ENCODE data around the gene SLCO2B1.

The SLCO2B1 gene

DNA sequence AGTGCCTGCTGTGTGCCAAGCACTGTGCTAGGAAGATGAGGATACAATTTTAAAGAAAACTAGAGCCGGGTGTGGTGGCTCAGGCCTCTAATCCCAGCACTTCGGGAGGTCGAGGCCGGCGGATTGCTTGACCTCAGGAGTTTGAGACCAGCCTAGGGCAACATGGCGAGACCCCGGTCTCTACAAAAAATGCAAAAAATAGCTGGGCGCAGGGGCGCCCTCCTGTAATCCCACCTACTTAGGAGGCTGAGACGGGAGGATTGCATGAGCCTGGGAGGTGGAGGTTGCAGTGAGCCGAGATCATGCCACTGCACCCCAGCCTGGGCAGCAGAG is 98.0 kb downstream of the SLCO2B1 start:
- DNase-seq (ENCODE audit: low read depth): no peak

DNA sequence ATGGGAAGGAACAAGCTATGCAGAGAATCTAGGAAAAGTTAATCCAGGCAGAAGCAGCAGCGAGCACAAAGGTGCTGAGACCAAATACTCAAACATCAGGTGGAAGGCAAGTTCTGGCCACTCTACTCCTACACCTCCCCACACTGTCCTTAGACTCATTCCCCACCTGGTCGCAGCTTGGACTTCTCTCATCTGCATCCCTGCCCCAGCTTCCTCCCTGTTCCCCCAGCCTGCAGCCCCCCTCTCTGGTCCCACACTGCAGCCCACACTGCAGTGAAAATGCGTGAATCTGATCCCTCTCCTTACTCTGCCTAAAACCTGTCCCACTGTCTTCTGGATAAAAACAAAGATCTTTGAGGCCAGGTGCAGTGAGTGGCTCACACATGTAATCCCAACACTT is 98.8 kb downstream of the SLCO2B1 start:
- DNase-seq (ENCODE audit: low read depth): no peak

DNA sequence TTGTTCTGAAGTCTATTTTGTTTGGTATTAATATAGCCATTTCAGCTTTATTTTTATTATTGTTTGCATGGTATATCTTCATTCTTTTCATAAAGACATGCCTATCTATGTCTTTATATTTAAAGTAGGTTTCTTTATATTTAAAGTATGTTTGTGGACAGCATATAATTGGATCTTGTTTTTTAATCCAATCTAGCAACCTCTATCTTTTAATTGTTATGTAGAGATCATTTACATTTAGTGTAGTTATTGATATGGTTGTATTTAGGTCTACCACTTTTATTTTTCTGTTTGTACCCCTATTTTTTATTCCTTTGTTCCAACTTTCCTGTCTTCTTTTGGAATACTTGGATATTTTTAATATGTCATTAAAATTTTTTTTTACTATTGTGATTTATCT is 103.4 kb downstream of the SLCO2B1 start:
- DNase-seq (ENCODE audit: low read depth): no peak
